ENCODE data around the gene SLC2A11.

DNA sequence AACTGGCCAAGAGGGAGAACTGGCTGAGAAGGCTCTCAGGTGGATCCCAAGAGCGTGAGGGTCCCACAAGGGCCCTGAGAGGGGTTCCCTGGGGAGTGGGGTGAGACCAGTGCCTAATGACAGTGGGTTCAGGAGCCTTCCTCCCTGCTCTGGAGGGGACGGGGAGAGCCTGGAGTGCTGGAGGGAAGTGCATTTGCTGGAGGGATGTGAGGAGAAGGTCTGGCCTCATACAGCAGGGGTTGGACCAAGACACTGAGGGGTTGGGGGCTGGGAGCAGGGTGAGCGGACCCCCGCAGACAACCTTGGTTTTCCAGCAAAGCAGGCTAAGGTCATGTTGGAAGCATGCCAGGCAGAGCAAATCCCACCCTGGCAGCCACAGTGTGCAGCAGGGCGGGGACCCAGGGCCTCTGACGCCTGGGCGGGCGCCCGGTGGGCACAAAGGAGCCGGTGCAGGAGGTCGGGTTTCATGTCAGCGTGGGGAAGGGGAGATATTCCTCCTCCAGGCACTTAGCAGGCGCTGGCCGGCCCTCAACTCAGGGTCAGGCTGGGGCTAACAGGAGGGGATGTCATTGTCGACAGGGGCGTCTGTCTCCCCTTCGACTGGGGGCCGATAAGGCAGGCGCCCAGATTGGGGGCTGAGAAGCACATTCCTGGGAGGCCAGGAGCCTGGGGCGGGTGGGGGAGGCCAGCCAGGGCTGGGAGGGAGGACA lies 15.8 kb upstream of the SLC2A11 start:
- TF ChIP-seq, protein P1, sequence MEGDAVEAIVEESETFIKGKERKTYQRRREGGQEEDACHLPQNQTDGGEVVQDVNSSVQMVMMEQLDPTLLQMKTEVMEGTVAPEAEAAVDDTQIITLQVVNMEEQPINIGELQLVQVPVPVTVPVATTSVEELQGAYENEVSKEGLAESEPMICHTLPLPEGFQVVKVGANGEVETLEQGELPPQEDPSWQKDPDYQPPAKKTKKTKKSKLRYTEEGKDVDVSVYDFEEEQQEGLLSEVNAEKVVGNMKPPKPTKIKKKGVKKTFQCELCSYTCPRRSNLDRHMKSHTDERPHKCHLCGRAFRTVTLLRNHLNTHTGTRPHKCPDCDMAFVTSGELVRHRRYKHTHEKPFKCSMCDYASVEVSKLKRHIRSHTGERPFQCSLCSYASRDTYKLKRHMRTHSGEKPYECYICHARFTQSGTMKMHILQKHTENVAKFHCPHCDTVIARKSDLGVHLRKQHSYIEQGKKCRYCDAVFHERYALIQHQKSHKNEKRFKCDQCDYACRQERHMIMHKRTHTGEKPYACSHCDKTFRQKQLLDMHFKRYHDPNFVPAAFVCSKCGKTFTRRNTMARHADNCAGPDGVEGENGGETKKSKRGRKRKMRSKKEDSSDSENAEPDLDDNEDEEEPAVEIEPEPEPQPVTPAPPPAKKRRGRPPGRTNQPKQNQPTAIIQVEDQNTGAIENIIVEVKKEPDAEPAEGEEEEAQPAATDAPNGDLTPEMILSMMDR (IDR thresholded peaks at IDR 0.05; ENCODE audit: low read depth, low read length): no peak
- TF ChIP-seq POLR2A (IDR thresholded peaks at IDR 0.05; ENCODE audit: extremely low read depth, insufficient read length): no peak
- TF ChIP-seq, protein P2, sequence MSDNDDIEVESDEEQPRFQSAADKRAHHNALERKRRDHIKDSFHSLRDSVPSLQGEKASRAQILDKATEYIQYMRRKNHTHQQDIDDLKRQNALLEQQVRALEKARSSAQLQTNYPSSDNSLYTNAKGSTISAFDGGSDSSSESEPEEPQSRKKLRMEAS (IDR thresholded peaks at IDR 0.05; ENCODE audit: low read depth, low read length): no peak

All from NB4 (cell line).